HEK293 (cell line): ENCODE data around the gene MOG.

Experiments
- GLI2 ChIP-seq: fragments of 450-650 bp; formaldehyde crosslinking; IDR thresholded peaks from 2 replicates; pipeline ENCODE4; 2017; ENCODE audit warnings: missing biosample characterization, missing genetic modification characterization, low read depth, borderline replicate concordance
- KLF1 ChIP-seq: fragments of 450-650 bp; formaldehyde crosslinking; IDR thresholded peaks from 2 replicates; pipeline ENCODE4 v1.5.1; 2016; ENCODE audit warnings: missing biosample characterization, missing genetic modification characterization
- MYNN ChIP-seq: fragments of 450-650 bp; formaldehyde crosslinking; IDR thresholded peaks from 2 replicates; pipeline ENCODE4 v1.5.1; 2016; ENCODE audit warnings: missing biosample characterization, missing genetic modification characterization, borderline replicate concordance
- MZF1 ChIP-seq: fragments of 450-650 bp; formaldehyde crosslinking; IDR thresholded peaks from 2 replicates; pipeline ENCODE4 v1.5.1; 2017; ENCODE audit warnings: missing biosample characterization, missing genetic modification characterization, borderline replicate concordance
- OSR2 ChIP-seq: fragments of 450-650 bp; formaldehyde crosslinking; IDR thresholded peaks from 2 replicates; pipeline ENCODE4 v1.5.1; 2016; ENCODE audit warnings: missing biosample characterization, missing genetic modification characterization
- PRDM1 ChIP-seq: fragments of 450-650 bp; formaldehyde crosslinking; IDR thresholded peaks from 2 replicates; pipeline ENCODE4; 2016; ENCODE audit warnings: missing biosample characterization, missing genetic modification characterization
- SP2 ChIP-seq: fragments of 450-650 bp; formaldehyde crosslinking; IDR thresholded peaks from 2 replicates; pipeline ENCODE4 v1.5.1; 2016; ENCODE audit warnings: missing biosample characterization, missing genetic modification characterization
- ZBTB21 ChIP-seq: fragments of 450-650 bp; formaldehyde crosslinking; IDR thresholded peaks from 2 replicates; pipeline ENCODE4 v1.5.1; 2017; ENCODE audit warnings: missing biosample characterization, missing genetic modification characterization
- ZBTB8A ChIP-seq: fragments of 450-650 bp; formaldehyde crosslinking; IDR thresholded peaks from 2 replicates; pipeline ENCODE4 v1.5.1; 2016; ENCODE audit warnings: missing biosample characterization, missing genetic modification characterization
- ZEB2 ChIP-seq: fragments of 450-650 bp; formaldehyde crosslinking; IDR thresholded peaks from 2 replicates; pipeline ENCODE4 v1.5.1; 2016; ENCODE audit warnings: missing biosample characterization, missing genetic modification characterization
- ZFHX2 ChIP-seq: fragments of 450-650 bp; formaldehyde crosslinking; conservative IDR thresholded peaks from 2 replicates; pipeline ENCODE4 v1.5.1; 2016; ENCODE audit warnings: missing biosample characterization, missing genetic modification characterization
- ZFP41 ChIP-seq: fragments of 450-650 bp; formaldehyde crosslinking; IDR thresholded peaks from 2 replicates; pipeline ENCODE4 v1.5.1; 2016; ENCODE audit warnings: missing biosample characterization, missing genetic modification characterization, borderline replicate concordance
- ZNF138 ChIP-seq: fragments of 450-650 bp; formaldehyde crosslinking; IDR thresholded peaks from 2 replicates; pipeline ENCODE4 v1.5.1; 2016; ENCODE audit warnings: missing biosample characterization, missing genetic modification characterization, borderline replicate concordance
- ZNF239 ChIP-seq: fragments of 450-650 bp; formaldehyde crosslinking; IDR thresholded peaks from 2 replicates; pipeline ENCODE4 v1.5.1; 2016; ENCODE audit warnings: missing biosample characterization, missing genetic modification characterization
- ZNF311 ChIP-seq: fragments of 450-650 bp; formaldehyde crosslinking; IDR thresholded peaks from 2 replicates; pipeline ENCODE4 v1.5.1; 2017; ENCODE audit warnings: missing biosample characterization, missing genetic modification characterization, borderline replicate concordance
- ZNF324 ChIP-seq: fragments of 450-650 bp; formaldehyde crosslinking; IDR thresholded peaks from 2 replicates; pipeline ENCODE4 v1.5.1; 2016; ENCODE audit warnings: missing biosample characterization, missing genetic modification characterization
- ZNF354C ChIP-seq: fragments of 450-650 bp; formaldehyde crosslinking; IDR thresholded peaks from 2 replicates; pipeline ENCODE4 v1.5.1; 2016; ENCODE audit warnings: missing biosample characterization, missing genetic modification characterization, low read depth, borderline replicate concordance
- ZNF366 ChIP-seq: fragments of 450-650 bp; formaldehyde crosslinking; conservative IDR thresholded peaks from 2 replicates; pipeline ENCODE4 v1.5.1; 2016; ENCODE audit warnings: missing biosample characterization, missing genetic modification characterization
- ZNF404 ChIP-seq: fragments of 450-650 bp; formaldehyde crosslinking; IDR thresholded peaks from 2 replicates; pipeline ENCODE4 v1.5.1; 2017; ENCODE audit warnings: missing biosample characterization, missing genetic modification characterization
- ZNF433 ChIP-seq: fragments of 450-650 bp; formaldehyde crosslinking; IDR thresholded peaks from 2 replicates; pipeline ENCODE4 v1.5.1; 2016; ENCODE audit warnings: missing biosample characterization, missing genetic modification characterization, low read depth
- ZNF600 ChIP-seq: fragments of 450-650 bp; formaldehyde crosslinking; IDR thresholded peaks from 2 replicates; pipeline ENCODE4 v1.5.1; 2016; ENCODE audit warnings: missing biosample characterization, missing genetic modification characterization
- ZNF792 ChIP-seq: fragments of 450-650 bp; formaldehyde crosslinking; IDR thresholded peaks from 2 replicates; pipeline ENCODE4 v1.5.1; 2016; ENCODE audit warnings: missing biosample characterization, missing genetic modification characterization
- ZXDB ChIP-seq: fragments of 450-650 bp; formaldehyde crosslinking; IDR thresholded peaks from 2 replicates; pipeline ENCODE4 v1.5.1; 2016; ENCODE audit warnings: missing biosample characterization, missing genetic modification characterization
- TF ChIP-seq, protein P1 (sequence below): fragments of 450-650 bp; formaldehyde crosslinking; conservative IDR thresholded peaks from 2 replicates; pipeline ENCODE4 v1.5.1; 2016; ENCODE audit warnings: low read depth, missing biosample characterization, missing genetic modification characterization
- TF ChIP-seq, protein P2 (sequence below): fragments of 450-650 bp; formaldehyde crosslinking; IDR thresholded peaks from 2 replicates; pipeline ENCODE4 v1.5.1; 2016; ENCODE audit warnings: missing biosample characterization, missing genetic modification characterization
- TF ChIP-seq, protein P3 (sequence below): fragments of 450-650 bp; formaldehyde crosslinking; optimal IDR thresholded peaks from 2 replicates; pipeline ENCODE3; 2016; ENCODE audit warnings: missing biosample characterization, mild to moderate bottlenecking, missing genetic modification characterization
- TF ChIP-seq, protein P4 (sequence below): fragments of 450-650 bp; IDR thresholded peaks from 2 replicates; pipeline ENCODE4 v1.5.1; 2018; ENCODE audit warnings: missing biosample characterization, mild to moderate bottlenecking, missing genetic modification characterization
- TF ChIP-seq, protein P5 (sequence below): fragments of 450-650 bp; formaldehyde crosslinking; IDR thresholded peaks from 2 replicates; pipeline ENCODE4 v1.5.1; 2016; ENCODE audit warnings: missing biosample characterization, missing genetic modification characterization

Gene MOG

DNA sequence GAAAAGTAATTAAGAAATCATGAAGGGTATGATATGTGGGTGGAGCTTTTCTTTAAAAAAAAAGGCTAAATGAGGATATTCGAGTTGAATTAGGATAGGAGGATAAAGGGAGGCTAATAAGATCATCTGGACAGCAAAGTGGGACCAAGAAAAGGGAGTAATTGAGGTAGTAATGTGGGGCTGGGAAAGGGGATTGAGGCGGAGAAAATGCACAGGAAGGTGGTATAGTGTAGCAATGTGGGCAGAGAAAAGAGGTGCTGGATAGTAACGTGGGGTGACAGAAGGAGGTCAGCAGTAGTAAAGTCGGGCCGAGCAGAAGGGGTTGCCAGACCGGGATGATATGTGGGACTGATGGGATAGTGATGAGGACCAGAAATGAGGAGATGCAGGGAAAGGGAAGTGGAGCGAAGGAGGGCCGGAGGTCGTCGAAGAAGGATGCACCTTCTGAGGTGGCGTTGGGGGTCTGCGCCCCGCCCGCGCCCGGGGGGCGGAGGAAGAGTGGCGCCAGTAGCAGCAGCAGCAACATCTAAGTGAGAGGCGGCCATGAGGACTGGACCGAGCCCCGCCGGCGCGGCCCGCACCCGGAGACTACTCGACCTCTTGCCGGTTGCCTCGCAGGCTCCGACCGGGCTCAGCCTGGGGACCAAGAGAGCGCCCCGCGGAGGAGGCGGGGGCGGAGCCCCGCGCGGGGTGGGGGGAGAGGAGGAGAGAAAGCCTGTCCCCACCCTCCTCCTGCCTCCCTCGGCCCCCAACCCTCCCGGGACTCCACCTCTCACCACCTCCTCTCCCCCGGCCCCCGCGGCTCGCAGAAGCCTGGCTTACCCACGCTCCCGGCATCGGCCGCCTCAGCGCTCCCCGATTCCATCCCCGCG lies 24.8 kb upstream of the MOG start (continued):
- TF ChIP-seq ZNF311 (tag by site-specific recombination) = no peak
- TF ChIP-seq SP2 = peak; percentile 57
- TF ChIP-seq ZEB2 (tag by site-specific recombination) = peak; percentile 29; the same call in 1 of the 2 replicates
- TF ChIP-seq, protein P1, sequence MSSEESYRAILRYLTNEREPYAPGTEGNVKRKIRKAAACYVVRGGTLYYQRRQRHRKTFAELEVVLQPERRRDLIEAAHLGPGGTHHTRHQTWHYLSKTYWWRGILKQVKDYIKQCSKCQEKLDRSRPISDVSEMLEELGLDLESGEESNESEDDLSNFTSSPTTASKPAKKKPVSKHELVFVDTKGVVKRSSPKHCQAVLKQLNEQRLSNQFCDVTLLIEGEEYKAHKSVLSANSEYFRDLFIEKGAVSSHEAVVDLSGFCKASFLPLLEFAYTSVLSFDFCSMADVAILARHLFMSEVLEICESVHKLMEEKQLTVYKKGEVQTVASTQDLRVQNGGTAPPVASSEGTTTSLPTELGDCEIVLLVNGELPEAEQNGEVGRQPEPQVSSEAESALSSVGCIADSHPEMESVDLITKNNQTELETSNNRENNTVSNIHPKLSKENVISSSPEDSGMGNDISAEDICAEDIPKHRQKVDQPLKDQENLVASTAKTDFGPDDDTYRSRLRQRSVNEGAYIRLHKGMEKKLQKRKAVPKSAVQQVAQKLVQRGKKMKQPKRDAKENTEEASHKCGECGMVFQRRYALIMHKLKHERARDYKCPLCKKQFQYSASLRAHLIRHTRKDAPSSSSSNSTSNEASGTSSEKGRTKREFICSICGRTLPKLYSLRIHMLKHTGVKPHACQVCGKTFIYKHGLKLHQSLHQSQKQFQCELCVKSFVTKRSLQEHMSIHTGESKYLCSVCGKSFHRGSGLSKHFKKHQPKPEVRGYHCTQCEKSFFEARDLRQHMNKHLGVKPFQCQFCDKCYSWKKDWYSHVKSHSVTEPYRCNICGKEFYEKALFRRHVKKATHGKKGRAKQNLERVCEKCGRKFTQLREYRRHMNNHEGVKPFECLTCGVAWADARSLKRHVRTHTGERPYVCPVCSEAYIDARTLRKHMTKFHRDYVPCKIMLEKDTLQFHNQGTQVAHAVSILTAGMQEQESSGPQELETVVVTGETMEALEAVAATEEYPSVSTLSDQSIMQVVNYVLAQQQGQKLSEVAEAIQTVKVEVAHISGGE (tag by site-specific recombination) = 0 out of 2 replicates have a peak, but pooled peaks have one; percentile 21
- no peak for TF ChIP-seq ZNF404 (tag by site-specific recombination)
- TF ChIP-seq PRDM1 (tag by site-specific recombination) = peak; percentile 52
- peak; percentile 69 for TF ChIP-seq ZBTB8A (tag by site-specific recombination)
- TF ChIP-seq ZNF366 (tag by site-specific recombination) = peak; percentile 79
- no peak for TF ChIP-seq MZF1
- TF ChIP-seq ZNF792 (tag by site-specific recombination) = 0 out of 2 replicates have a peak, but pooled peaks have one; percentile 31
- peak; percentile 43 for TF ChIP-seq ZNF600
- TF ChIP-seq, protein P2, sequence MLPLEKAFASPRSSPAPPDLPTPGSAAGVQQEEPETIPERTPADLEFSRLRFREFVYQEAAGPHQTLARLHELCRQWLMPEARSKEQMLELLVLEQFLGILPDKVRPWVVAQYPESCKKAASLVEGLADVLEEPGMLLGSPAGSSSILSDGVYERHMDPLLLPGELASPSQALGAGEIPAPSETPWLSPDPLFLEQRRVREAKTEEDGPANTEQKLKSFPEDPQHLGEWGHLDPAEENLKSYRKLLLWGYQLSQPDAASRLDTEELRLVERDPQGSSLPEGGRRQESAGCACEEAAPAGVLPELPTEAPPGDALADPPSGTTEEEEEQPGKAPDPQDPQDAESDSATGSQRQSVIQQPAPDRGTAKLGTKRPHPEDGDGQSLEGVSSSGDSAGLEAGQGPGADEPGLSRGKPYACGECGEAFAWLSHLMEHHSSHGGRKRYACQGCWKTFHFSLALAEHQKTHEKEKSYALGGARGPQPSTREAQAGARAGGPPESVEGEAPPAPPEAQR (tag by site-specific recombination) = no peak
- no peak for TF ChIP-seq ZFP41 (tag by site-specific recombination)
- 0 out of 2 replicates have a peak, but pooled peaks have one; percentile 47 for TF ChIP-seq ZNF324 (tag by site-specific recombination)
- TF ChIP-seq, protein P3, sequence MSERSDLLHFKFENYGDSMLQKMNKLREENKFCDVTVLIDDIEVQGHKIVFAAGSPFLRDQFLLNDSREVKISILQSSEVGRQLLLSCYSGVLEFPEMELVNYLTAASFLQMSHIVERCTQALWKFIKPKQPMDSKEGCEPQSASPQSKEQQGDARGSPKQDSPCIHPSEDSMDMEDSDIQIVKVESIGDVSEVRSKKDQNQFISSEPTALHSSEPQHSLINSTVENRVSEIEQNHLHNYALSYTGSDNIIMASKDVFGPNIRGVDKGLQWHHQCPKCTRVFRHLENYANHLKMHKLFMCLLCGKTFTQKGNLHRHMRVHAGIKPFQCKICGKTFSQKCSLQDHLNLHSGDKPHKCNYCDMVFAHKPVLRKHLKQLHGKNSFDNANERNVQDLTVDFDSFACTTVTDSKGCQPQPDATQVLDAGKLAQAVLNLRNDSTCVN (tag by site-specific recombination) = peak; percentile 14
- TF ChIP-seq GLI2 = no peak
- peak; percentile 13; the same call in 1 of the 2 replicates for TF ChIP-seq ZXDB (tag by site-specific recombination)
- TF ChIP-seq ZNF354C (tag by site-specific recombination) = no peak
- TF ChIP-seq, protein P4, sequence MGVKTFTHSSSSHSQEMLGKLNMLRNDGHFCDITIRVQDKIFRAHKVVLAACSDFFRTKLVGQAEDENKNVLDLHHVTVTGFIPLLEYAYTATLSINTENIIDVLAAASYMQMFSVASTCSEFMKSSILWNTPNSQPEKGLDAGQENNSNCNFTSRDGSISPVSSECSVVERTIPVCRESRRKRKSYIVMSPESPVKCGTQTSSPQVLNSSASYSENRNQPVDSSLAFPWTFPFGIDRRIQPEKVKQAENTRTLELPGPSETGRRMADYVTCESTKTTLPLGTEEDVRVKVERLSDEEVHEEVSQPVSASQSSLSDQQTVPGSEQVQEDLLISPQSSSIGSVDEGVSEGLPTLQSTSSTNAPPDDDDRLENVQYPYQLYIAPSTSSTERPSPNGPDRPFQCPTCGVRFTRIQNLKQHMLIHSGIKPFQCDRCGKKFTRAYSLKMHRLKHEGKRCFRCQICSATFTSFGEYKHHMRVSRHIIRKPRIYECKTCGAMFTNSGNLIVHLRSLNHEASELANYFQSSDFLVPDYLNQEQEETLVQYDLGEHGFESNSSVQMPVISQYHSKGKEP (tag by site-specific recombination) = no peak
- TF ChIP-seq KLF1 (tag by site-specific recombination) = peak; percentile 56; the same call in 1 of the 2 replicates
- TF ChIP-seq ZNF138 = no peak
- TF ChIP-seq ZNF239 (tag by site-specific recombination) = no peak
- TF ChIP-seq ZBTB21 (tag by site-specific recombination) = no peak
- TF ChIP-seq OSR2 (tag by site-specific recombination) = peak; percentile 33; the same call in 1 of the 2 replicates
- peak; percentile 84 for TF ChIP-seq ZFHX2 (tag by site-specific recombination)
- TF ChIP-seq ZNF433 (tag by site-specific recombination) = no peak
- TF ChIP-seq MYNN = no peak; the same call in 1 of the 2 replicates
- TF ChIP-seq, protein P5, sequence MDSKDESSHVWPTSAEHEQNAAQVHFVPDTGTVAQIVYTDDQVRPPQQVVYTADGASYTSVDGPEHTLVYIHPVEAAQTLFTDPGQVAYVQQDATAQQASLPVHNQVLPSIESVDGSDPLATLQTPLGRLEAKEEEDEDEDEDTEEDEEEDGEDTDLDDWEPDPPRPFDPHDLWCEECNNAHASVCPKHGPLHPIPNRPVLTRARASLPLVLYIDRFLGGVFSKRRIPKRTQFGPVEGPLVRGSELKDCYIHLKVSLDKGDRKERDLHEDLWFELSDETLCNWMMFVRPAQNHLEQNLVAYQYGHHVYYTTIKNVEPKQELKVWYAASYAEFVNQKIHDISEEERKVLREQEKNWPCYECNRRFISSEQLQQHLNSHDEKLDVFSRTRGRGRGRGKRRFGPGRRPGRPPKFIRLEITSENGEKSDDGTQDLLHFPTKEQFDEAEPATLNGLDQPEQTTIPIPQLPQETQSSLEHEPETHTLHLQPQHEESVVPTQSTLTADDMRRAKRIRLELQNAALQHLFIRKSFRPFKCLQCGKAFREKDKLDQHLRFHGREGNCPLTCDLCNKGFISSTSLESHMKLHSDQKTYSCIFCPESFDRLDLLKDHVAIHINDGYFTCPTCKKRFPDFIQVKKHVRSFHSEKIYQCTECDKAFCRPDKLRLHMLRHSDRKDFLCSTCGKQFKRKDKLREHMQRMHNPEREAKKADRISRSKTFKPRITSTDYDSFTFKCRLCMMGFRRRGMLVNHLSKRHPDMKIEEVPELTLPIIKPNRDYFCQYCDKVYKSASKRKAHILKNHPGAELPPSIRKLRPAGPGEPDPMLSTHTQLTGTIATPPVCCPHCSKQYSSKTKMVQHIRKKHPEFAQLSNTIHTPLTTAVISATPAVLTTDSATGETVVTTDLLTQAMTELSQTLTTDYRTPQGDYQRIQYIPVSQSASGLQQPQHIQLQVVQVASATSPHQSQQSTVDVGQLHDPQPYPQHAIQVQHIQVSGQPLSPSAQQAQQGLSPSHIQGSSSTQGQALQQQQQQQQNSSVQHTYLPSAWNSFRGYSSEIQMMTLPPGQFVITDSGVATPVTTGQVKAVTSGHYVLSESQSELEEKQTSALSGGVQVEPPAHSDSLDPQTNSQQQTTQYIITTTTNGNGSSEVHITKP (tag by site-specific recombination) = no peak
